Measurements from ENCODE around the gene ZNF441.
"Not testable (repeated sequence)": the region's sequence is repeated elsewhere in the genome, so short reads cannot be mapped to it uniquely, and the experiment has no call there.

ZNF441 gene

GRCh38 chr19:11763611-11764010 is 3.2 kb upstream of the ZNF441 start:
- TF ChIP-seq, protein P1, sequence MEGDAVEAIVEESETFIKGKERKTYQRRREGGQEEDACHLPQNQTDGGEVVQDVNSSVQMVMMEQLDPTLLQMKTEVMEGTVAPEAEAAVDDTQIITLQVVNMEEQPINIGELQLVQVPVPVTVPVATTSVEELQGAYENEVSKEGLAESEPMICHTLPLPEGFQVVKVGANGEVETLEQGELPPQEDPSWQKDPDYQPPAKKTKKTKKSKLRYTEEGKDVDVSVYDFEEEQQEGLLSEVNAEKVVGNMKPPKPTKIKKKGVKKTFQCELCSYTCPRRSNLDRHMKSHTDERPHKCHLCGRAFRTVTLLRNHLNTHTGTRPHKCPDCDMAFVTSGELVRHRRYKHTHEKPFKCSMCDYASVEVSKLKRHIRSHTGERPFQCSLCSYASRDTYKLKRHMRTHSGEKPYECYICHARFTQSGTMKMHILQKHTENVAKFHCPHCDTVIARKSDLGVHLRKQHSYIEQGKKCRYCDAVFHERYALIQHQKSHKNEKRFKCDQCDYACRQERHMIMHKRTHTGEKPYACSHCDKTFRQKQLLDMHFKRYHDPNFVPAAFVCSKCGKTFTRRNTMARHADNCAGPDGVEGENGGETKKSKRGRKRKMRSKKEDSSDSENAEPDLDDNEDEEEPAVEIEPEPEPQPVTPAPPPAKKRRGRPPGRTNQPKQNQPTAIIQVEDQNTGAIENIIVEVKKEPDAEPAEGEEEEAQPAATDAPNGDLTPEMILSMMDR (IDR thresholded peaks at IDR 0.05; ENCODE audit: low read depth, low read length), result no peak
- no peak overlapping the region for H3K4me3 ChIP-seq (ENCODE audit: low read depth, low read length)
- H3K27ac ChIP-seq, result no peak overlapping the region
- DNase-seq, result no peak
- H3K9me3 ChIP-seq (ENCODE audit: severe bottlenecking), result peaks cover 2% of the 10 kb centered on the region
- H3K36me3 ChIP-seq, result no peaks in the 10 kb centered on the region
- no peaks in the 10 kb centered on the region for H3K27me3 ChIP-seq (ENCODE audit: insufficient read depth, low read depth, severe bottlenecking)

DNA sequence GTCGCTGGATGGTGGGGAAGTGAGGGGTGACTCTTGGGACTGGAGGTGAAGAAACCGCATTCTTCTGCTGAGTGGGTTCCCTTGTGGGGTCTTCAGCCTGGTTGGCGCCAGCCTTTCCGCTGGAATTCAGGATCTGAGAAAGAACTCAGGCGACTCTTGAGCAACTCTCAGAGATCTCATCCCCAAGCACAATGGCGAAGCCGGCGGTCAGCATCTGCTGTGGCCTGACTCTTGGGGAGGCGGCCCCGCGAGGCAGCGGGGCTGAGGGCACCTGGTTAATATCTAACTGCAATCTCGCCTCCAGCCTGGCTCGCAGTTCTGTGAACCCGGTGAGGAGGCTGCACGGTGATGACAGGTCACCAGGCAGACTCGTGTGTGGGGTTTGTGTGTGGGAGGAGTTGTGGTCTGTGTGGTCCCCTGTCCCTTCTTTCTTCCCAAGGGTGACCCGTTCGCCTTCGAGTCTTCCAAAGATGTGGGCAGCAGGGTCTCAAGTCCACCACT is 883 bp downstream of the ZNF441 start:
- TF ChIP-seq, protein P1 (IDR thresholded peaks at IDR 0.05; ENCODE audit: low read depth, low read length), result no peak
- no peaks in the 10 kb centered on the region for H3K27me3 ChIP-seq (ENCODE audit: insufficient read depth, low read depth, severe bottlenecking)
- H3K9me3 ChIP-seq (ENCODE audit: severe bottlenecking), result peaks cover 9% of the 10 kb centered on the region
- H3K4me3 ChIP-seq (ENCODE audit: low read depth, low read length), result peak overlapping the region; percentile 92
- peak overlapping the region; percentile 86 for H3K27ac ChIP-seq
- H3K36me3 ChIP-seq, result peaks cover 4% of the 10 kb centered on the region
- peak; percentile 34 for DNase-seq

DNA sequence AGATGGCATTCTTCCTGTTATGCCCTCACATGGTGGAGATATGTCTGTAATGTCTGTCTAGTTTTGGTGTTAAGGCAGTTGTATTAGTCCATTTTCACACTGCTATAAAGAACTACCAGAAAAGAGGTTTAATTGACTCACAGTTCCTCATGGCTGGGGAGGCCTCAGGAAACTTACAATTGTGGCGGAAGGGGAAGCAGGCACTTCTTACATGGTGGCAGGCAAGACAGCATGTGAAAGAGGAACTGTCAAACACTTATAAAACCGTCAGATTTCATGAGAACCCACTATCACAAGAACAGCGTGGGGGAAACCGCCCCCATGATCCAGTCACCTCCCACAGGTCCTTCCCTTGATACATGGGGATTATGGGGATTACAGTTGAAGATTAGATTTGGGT is 3.2 kb downstream of the ZNF441 start:
- Histone ChIP-seq H3K4me3 (ENCODE audit: low read depth, low read length) (no peak overlapping the region), H3K9me3 (ENCODE audit: severe bottlenecking) (peaks cover 6% of the 10 kb centered on the region), H3K36me3 (peaks cover 4% of the 10 kb centered on the region), H3K27ac (no peak overlapping the region), H3K27me3 (ENCODE audit: insufficient read depth, low read depth, severe bottlenecking) (no peaks in the 10 kb centered on the region)
- TF ChIP-seq, protein P1 (IDR thresholded peaks at IDR 0.05; ENCODE audit: low read depth, low read length), result no peak
- DNase-seq, result no peak

DNA sequence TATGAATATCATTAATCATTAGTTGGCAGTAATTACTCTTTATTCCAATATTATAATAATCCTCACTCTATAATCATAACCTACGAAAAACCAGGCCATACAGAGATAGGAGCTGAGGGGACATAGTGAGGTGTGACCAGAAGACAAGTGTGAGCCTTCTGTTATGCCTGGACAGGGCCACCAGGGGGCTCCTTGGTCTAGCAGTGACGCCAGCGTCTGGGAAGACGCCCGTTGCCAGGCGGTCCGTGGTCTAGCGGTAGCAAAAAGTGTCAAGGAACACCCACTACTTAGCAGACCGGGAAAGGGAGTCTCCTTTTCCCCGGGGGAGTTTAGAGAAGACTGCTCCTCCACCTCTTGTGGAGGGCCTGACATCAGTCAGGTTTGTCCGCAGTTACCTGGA is 4.7 kb downstream of the ZNF441 start:
- not testable (repeated sequence) for H3K27ac ChIP-seq
- TF ChIP-seq, protein P1 (IDR thresholded peaks at IDR 0.05; ENCODE audit: low read depth, low read length), result peak; percentile 55
- peak; percentile 42 for DNase-seq

GRCh38 chr19:11776669-11777068 is 9.9 kb downstream of the ZNF441 start:
- DNase-seq; H3K27me3 ChIP-seq (ENCODE audit: insufficient read depth, low read depth, severe bottlenecking); H3K4me3 ChIP-seq (ENCODE audit: low read depth, low read length); H3K27ac ChIP-seq: not testable (repeated sequence)
- peaks cover 15% of the 10 kb centered on the region for H3K9me3 ChIP-seq (ENCODE audit: severe bottlenecking)
- H3K36me3 ChIP-seq, result peaks cover 45% of the 10 kb centered on the region

More for the DNA sequence above, 4.7 kb downstream of the ZNF441 start:
- not testable (repeated sequence) for H3K36me3 ChIP-seq; H3K9me3 ChIP-seq (ENCODE audit: severe bottlenecking); H3K4me3 ChIP-seq (ENCODE audit: low read depth, low read length); H3K27me3 ChIP-seq (ENCODE audit: insufficient read depth, low read depth, severe bottlenecking)

- Histone ChIP-seq H3K36me3 (peaks cover 66% of the 10 kb centered on the region), H3K9me3 (ENCODE audit: severe bottlenecking) (peaks cover 25% of the 10 kb centered on the region), H3K27me3 (ENCODE audit: insufficient read depth, low read depth, severe bottlenecking) (no peaks in the 10 kb centered on the region), H3K27ac (no peak overlapping the region), H3K4me3 (ENCODE audit: low read depth, low read length) (no peak overlapping the region)
- no peak for DNase-seq
- TF ChIP-seq, protein P1 (IDR thresholded peaks at IDR 0.05; ENCODE audit: low read depth, low read length), result no peak
Measured at GRCh38 chr19:11780431-11781020, 13.7 kb downstream of the ZNF441 start.
